Globus pallidus (tissue), 1 donor: Measurements from ENCODE around the gene SRSF10.
"Not testable (repeated sequence)": the region's sequence is repeated elsewhere in the genome, so short reads cannot be mapped to it uniquely, and the experiment has no call there.

Experiments used
- DNase-seq: peaks from one replicate; pipeline ENCODE4 v3.0.0-alpha.2; 2015; ENCODE audit warnings: low spot score

Gene SRSF10

GRCh38 chr1:23979881-23980727 is at the start of gene SRSF10:
SRSF10 (minus strand) TSS chr1:23980327; CDS start chr1:23980255, 72 bp downstream.
- DNase-seq, result peak; percentile 98

- peak; percentile 14 for DNase-seq
Observed at GRCh38 chr1:24027838-24028468, 47.8 kb upstream of the SRSF10 start.

- no peak for DNase-seq
Observed at GRCh38 chr1:24022581-24023361, 42.6 kb upstream of the SRSF10 start.

DNA sequence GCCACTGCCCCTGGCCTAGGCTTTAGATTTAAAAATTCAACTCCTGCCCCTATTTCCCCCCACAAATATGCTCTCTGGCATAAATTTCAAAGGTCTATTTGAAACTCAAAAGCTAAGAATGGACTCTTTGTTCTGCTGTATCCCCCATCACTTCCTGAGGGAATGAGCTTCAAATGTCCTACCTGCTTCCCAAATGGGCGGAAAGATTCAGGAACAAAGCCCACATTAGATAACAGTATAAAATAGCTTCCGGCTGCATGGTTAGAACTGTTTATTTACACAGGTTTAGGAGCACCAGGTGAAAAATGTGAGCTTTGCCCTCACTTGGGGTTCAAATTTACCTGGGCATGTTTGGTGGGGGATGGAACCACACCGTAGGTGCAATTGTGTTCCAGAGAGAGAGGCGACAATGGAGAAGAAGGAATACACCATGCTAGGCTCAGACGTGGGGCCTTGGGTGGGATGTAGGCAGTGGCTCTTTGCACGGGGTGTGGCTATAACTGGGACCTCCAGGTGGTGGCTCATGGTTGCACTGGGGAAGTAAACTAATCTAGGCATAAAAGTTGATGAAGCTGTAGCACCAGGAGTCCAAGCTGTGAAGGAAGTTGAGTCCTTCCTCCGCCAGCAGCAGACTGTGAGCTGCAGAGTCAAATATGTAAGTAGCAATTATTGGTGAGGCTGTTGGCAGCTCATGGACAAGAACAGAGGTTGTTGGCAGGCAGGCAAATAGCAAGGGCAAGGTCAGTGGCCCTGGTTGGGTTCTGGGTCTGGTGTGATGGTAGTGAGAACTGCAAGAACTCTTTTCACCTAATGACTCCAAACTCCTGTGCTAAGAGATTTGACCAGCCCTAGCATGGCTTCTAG is 41.5 kb upstream of the SRSF10 start:
- no peak for DNase-seq

DNA sequence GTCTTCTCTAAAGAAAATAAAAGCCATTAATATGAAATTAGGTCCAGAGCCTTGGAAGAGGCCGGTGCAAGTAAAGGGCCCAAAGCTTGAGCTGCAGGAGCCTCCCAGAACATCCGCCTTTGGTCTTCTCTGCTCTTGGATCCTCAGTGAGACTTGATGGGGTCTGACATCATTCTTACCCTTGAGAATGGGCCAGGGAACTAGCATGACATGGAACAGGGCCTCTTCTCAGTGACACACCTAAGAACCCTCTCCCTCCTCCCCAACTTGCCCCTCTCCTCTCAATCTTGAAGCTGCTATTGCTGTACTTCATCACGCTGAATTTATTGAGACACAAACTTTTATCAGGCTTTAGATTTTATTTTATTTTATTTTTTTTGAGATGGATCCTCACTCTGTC is 40.3 kb upstream of the SRSF10 start:
- DNase-seq, result no peak

DNA sequence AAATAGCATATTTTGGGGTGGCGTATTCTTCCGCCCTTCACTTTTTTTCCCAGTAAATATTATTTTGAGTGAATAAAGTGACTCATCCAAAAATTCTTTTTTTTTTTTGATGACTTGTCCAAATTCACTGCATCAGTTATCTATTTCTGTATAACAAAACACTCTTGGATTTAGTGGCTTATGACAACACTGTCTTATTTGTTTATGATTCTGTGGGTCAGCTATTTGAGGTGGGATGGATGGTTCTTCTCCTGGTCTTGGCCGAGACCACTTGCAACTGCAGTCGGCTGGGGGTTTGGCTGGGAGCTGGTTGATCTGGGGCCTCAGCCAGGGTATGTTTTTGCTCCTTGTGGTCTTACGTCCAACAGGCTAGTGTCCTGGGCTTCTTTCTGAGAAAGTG is 39.9 kb upstream of the SRSF10 start:
- no peak for DNase-seq

- DNase-seq, result peak; percentile 47
Observed at GRCh38 chr1:24018611-24019580, 38.8 kb upstream of the SRSF10 start.

DNA sequence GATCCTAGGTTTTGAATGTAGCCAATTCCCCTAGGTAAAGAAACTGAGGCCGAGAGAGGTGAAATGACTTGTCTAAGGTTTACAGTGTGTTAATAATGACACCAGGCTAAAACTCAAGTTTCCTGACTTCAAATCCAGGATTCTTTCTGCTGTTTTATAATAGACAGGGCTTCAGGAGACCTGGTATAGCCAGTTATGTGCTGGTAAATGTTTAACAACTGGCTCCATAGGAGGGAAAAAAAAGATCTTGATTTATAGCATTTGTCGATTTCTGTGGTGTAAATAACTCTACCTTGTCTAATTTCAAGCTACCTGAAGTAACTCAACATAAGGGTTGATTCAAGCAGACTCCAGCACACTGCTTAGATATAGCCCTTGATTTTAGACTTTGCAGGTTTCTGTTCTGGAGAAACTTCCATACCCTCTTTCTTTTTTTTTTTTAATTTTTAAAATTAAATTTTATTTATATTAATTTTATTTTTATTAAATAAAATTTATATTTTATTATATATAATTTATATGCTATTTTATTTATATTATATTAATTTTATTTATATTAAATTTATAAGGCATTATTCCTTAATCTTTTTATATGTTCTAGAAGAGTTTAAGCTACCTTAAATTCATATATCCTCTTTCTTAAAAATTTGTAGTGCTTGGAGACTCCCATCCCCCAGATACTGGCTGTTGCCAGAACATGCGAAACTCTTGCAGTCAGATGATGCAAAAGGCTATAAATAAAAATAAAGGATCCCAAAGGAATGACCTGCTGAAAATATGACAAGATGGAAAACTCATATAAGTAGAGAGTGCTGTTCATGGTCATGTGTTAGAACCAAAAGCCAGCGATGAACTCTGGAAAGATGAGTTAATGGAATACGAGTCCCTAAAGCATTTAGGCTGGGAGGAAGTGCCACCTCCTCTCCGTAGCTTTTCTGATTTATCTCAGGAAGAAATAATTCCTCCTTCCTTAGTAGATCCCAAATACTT is 35.4 kb upstream of the SRSF10 start:
- no peak for DNase-seq

DNA sequence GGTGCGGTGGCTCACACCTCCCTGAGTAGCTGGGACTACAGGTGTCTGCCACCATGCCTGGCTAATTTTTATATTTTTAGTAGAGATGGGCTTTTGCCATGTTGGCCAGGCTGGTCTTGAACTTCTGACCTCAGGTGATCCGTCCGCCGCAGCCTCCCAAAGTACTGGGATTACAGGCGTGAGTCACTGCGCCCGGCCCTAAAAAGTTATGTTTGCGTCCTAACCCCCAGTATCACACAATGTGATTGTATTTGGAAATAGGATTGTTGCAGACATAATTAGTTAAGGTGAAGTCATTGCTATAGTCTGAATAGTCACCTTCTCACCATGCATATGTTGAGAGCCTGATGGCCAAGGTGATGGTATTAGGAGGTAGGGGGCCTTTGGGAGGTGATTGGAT is 32.8 kb upstream of the SRSF10 start:
- DNase-seq, result not testable (repeated sequence)

DNA sequence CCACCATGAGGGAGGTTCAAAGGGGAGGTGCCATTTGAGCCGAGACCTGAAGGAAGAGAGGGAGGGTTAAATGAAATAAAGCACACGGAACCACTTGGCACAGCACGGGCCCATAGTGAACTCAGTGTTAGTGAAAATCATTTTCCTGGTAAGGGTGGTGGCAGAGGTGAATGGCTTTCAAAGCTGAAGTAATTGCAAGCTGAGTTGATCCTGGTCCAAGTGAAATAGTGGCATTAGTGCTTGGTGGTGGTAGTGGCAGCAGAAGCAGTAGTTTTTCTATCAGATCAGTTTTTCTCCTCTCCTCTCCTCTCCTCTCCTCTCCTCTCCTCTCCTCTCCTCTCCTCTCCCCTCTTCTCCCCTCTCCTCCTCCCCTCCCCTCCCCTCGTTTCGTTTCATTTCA is 30.5 kb upstream of the SRSF10 start:
- DNase-seq, result no peak

GRCh38 chr1:24009406-24009805 is 29.3 kb upstream of the SRSF10 start:
- DNase-seq, result no peak

DNA sequence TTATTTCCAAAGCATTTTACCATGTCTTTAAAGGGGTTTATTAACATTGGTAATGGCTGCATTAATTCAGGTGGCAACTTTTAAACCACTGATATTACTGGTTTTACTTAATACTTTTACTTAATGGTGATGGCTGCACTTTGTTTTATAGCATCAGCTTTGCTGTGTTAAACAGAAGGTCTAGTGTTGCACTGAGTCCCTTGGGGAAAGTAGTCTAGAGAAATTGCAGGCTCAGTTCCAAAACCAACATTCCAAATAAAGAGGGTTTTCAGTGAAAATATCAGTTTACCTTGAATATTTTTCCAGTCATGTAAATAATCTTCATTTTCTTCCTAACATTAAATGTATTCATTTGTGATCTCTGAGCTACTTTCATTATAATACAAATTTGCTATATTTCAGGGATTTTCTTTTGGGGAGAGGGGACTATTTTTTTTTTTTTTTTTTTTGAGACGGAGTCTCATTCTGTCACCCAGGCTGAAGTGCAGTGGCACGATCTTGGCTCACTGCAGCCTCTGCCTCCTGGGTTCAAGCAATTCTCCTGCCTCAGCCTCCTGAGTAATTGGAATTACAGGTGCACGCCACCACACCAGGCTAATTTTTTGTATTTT is 28.6 kb upstream of the SRSF10 start:
- DNase-seq, result not testable (repeated sequence)

DNA sequence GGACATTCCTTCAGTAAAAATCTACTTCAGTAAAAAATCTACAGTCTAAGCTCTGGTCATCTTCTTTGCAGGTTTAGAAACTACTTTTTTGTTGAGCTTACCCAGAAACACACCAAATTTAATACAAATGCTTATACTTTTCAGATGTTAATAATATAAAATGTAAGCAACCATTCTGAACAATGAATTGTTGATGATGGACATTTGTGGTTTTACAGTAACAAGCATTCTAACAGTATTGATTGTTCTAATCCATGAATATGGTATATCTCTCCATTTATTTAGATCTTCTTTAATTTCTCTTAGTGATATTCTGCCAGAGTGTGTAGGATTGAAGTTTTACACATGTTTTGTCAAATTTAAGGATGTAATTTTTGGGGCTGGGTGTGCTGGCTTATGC is 27.0 kb upstream of the SRSF10 start:
- no peak for DNase-seq

- DNase-seq, result no peak
Observed at GRCh38 chr1:24005163-24005562, 25.0 kb upstream of the SRSF10 start.

DNA sequence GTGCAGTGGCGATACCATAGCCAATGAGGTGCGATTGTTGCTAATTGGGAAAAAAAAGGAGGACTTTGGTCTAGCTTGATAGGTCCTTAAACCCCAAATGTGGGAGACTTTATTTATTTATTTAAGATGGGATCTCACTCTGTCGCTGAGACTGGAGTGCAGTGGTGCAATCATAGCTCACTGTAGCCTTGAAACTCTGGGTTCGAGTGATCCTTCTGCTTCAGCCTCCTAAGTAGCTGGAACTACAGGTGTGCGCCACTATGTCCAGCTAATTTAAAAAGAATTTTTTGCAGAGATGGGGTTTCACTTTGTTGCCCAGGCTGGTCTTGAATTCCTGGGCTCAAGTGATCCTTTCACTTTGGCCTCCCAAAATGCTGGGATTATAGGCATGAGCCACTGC is 24.0 kb upstream of the SRSF10 start:
- no peak for DNase-seq

DNA sequence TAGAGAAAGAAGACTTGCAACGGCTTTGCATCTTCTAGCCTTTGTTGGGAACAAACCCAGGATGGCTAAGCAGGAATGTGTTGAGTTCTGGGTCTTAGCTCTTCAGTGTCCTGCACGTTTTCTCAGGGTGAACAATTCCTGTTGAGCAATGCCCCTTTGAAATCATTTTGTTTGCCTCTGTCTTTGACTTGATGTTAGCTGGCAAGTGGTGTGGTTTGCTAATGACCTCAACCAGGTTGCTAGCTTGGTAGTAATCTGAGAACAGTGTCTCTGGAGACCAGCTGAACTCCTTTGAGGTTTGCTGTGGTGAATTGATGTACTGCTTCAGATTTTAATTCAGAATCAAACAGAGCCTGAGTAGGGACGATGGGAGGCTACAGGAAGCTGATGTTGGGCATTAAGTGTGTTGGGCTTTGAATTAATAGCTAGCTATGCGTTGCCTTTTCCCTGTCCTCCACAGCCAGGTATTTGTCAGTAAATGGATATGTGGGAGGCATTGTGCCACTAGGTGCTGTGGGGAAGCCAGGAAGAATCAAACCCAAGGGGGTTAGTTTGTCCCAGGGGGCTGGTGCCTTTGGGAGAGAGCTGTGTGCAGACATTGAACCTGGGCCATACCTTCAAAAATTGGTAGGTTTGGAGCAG is 23.3 kb upstream of the SRSF10 start:
- DNase-seq, result no peak

DNA sequence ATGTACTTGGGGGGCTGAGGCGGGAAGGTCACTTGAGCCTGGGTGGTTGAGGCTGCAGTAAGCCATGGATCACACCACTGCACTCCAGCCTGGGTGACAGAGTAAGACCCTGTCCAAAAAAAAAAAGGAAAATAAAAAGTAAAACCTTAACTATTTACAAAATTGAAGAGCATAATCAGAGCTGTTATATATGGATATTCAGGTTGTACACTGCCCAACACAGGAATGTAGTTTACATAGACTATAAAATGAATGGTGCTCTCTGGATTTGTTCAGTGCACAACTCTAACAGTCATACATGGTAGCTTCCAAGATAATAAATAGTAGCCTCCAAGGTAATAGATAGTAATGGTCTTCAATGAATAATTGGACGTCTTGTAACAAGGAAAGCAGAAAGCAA is 22.6 kb upstream of the SRSF10 start:
- no peak for DNase-seq

- DNase-seq, result no peak
Observed at GRCh38 chr1:23999156-23999671, 19.1 kb upstream of the SRSF10 start.
